HepG2 (cell line): Measurements from ENCODE around the gene CACNA2D3. TPM values are rescaled to one million over a fixed set of nuclear protein-coding genes. Genes with fewer than 3 reads are reported as not detected.

Experiments used
- ATAC-seq: fragments of 200-7000 bp; cut with Tn5 transposase; 3 replicates; pipeline ENCODE4 v1.9.1; 2020; ENCODE audit warnings: mild to moderate bottlenecking, moderate library complexity
- BruUV-seq: library from RNA; stranded (reverse); fragments of 400-500 nt; replicated peaks from 2 replicates; lab custom pipeline; 2021; lab: Mats Ljungman, UMichigan
- CTCF ChIA-PET: fragments of 300-600 bp; formaldehyde crosslinking; extraction: SDS; loops from one replicate; lab custom pipeline; 2021; ENCODE audit warnings: low total read pairs, inconsistent platforms, low intra/inter-chr PET ratio; lab: Yijun Ruan, JAX
- POLR2A ChIA-PET: fragments of 350-600 bp; sonication (Branson Sonifier 250); formaldehyde crosslinking; loops from one replicate; lab custom pipeline; 2020; ENCODE audit warnings: antibody characterized with exemption, inconsistent platforms; lab: Yijun Ruan, JAX
- DNase-seq: peaks from one replicate; pipeline ENCODE4 v3.0.0-alpha.2; 2015; ENCODE audit warnings: low spot score
- FAIRE-seq: peaks from 3 replicates; lab custom pipeline; 2011; peaks lifted over from hg19 to GRCh38; lab: Jason Lieb, UNC
- H2AFZ ChIP-seq: one replicate; pipeline ENCODE4 v1.6.1; 2011; ENCODE audit warnings: low read length, inconsistent platforms
- H3K27ac ChIP-seq: fragments of 300-600 bp; 3 replicates; pipeline ENCODE4 v1.8.0; 2011; ENCODE audit warnings: mixed run types, mild to moderate bottlenecking, mixed read lengths, low read length, inconsistent platforms; ENCODE audit not compliant: insufficient read depth; ENCODE audit errors: extremely low read length
- H3K27me3 ChIP-seq, 2 experiments: fragments of 200-600 bp in 1 of 2; 2 replicates in 1 of 2; 3 replicates in 1 of 2; pipeline versions ENCODE4 v1.6.0 to v1.8.0; 2011; ENCODE audit warnings: low read length in 2 of 2, mild to moderate bottlenecking in 2 of 2, moderate library complexity in 2 of 2, inconsistent platforms in 1 of 2; ENCODE audit not compliant: insufficient read depth in 2 of 2, control insufficient read depth in 1 of 2
- H3K36me3 ChIP-seq, 2 experiments: fragments of 200-600 bp in 1 of 2; replicated peaks in 1 of 2; 2 replicates in 1 of 2; 3 replicates in 1 of 2; pipeline versions ENCODE4 v1.5.1 to v1.8.0; 2011; ENCODE audit warnings: low read length in 2 of 2, inconsistent platforms in 1 of 2; ENCODE audit not compliant: insufficient read depth in 2 of 2, control insufficient read depth in 1 of 2
- H3K4me1 ChIP-seq: 2 replicates; pipeline ENCODE4 v1.5.1; 2012; ENCODE audit warnings: low read length, inconsistent platforms; ENCODE audit not compliant: insufficient read depth
- H3K4me2 ChIP-seq: 2 replicates; pipeline ENCODE4 v1.6.0; 2011; ENCODE audit warnings: low read depth, low read length, inconsistent platforms
- H3K4me3 ChIP-seq, 3 experiments: fragments of 200-600 bp in 1 of 3; sonication (generic), shearing (Covaris generic) in 1 of 3; replicated peaks in 1 of 3; 2 replicates each; pipeline ENCODE4 v1.5.1; 2011 to 2016; ENCODE audit warnings: low read length in 3 of 3, inconsistent platforms in 2 of 3, low read depth in 2 of 3, mild to moderate bottlenecking in 2 of 3, control low read depth in 1 of 3, mixed read lengths in 1 of 3; ENCODE audit not compliant: insufficient read depth in 1 of 3
- H3K79me2 ChIP-seq: one replicate; pipeline ENCODE4 v1.6.1; 2011; ENCODE audit warnings: low read length, inconsistent platforms; ENCODE audit not compliant: insufficient read depth
- H3K9ac ChIP-seq: 2 replicates; pipeline ENCODE4 v1.6.0; 2011; ENCODE audit warnings: mild to moderate bottlenecking, low read depth, low read length, inconsistent platforms; ENCODE audit not compliant: insufficient read depth
- H3K9me3 ChIP-seq: 2 replicates; pipeline ENCODE4 v1.5.1; 2012; ENCODE audit warnings: mild to moderate bottlenecking, low read length
- H4K20me1 ChIP-seq: 2 replicates; pipeline ENCODE4 v1.6.0; 2011; ENCODE audit warnings: inconsistent platforms, mild to moderate bottlenecking, low read length, moderate library complexity; ENCODE audit not compliant: insufficient read depth
- DPF2 ChIP-seq: sonication (generic); formaldehyde crosslinking; IDR thresholded peaks from 2 replicates; pipeline ENCODE4 v1.4.0; 2020; ENCODE audit warnings: mild to moderate bottlenecking, low read depth, missing genetic modification reagents, borderline replicate concordance
- FOXP4 ChIP-seq: sonication (generic); formaldehyde crosslinking; IDR thresholded peaks from 2 replicates; pipeline ENCODE4 v1.4.0; 2020; ENCODE audit warnings: missing genetic modification reagents
- GMEB1 ChIP-seq: sonication (generic); formaldehyde crosslinking; IDR thresholded peaks from 2 replicates; pipeline ENCODE4 v1.5.1; 2020; ENCODE audit warnings: missing genetic modification reagents, mild to moderate bottlenecking, borderline replicate concordance
- HCFC1 ChIP-seq: fragments of 150-350 bp; IDR thresholded peaks from 2 replicates; pipeline ENCODE4 v1.6.1; 2014; ENCODE audit warnings: low read depth, low read length
- HOXA5 ChIP-seq: sonication (generic); formaldehyde crosslinking; IDR thresholded peaks from 2 replicates; pipeline ENCODE4 v1.4.0; 2020; ENCODE audit warnings: missing genetic modification reagents
- MAFK ChIP-seq, 2 experiments: IDR thresholded peaks in 1 of 2; conservative IDR thresholded peaks in 1 of 2; 2 replicates each; pipeline ENCODE4 v1.6.1; 2011; ENCODE audit warnings: improper control_type of control experiment in 2 of 2, low read length in 2 of 2
- NFRKB ChIP-seq: fragments of 450-650 bp; IDR thresholded peaks from 2 replicates; pipeline ENCODE4 v1.6.1; 2017
- SETDB1 ChIP-seq: sonication (generic); formaldehyde crosslinking; IDR thresholded peaks from 2 replicates; pipeline ENCODE4 v1.5.1; 2020; ENCODE audit warnings: missing genetic modification reagents, mild to moderate bottlenecking, borderline replicate concordance
- ZBTB7A ChIP-seq: sonication (generic); formaldehyde crosslinking; IDR thresholded peaks from 2 replicates; pipeline ENCODE4 v1.8.0; 2022; ENCODE audit warnings: mild to moderate bottlenecking, missing genetic modification reagents
- ZNF225 ChIP-seq: sonication (generic); formaldehyde crosslinking; IDR thresholded peaks from 2 replicates; pipeline ENCODE4 v1.4.0; 2020; ENCODE audit warnings: mild to moderate bottlenecking, missing genetic modification reagents
- ZNF234 ChIP-seq: sonication (generic); formaldehyde crosslinking; conservative IDR thresholded peaks from 2 replicates; pipeline ENCODE4 v1.5.1; 2020; ENCODE audit warnings: mild to moderate bottlenecking, missing genetic modification reagents
- ZNF333 ChIP-seq: sonication (generic); formaldehyde crosslinking; IDR thresholded peaks from 2 replicates; pipeline ENCODE4 v1.4.0; 2020; ENCODE audit warnings: mild to moderate bottlenecking, missing genetic modification reagents, borderline replicate concordance
- ZNF800 ChIP-seq: sonication (generic); formaldehyde crosslinking; IDR thresholded peaks from 2 replicates; pipeline ENCODE4 v1.4.0; 2020; ENCODE audit warnings: missing genetic modification reagents
- ZNF839 ChIP-seq: sonication (generic); formaldehyde crosslinking; IDR thresholded peaks from 2 replicates; pipeline ENCODE4 v1.4.0; 2020; ENCODE audit warnings: missing genetic modification reagents, mild to moderate bottlenecking, borderline replicate concordance
- WGBS: methylation state at CpG from one replicate; pipeline ENCODE4 v1.1.6; 2017; ENCODE audit warnings: low lambda C conversion rate; 5-methylcytosine and 5-hydroxymethylcytosine counted together
- in situ Hi-C: cut with HindIII; loops from 2 replicates; pipeline ENCODE4 v1.10.0; 2017; ENCODE audit warnings: low pct_unique_long_range_greater_than_20kb; ENCODE audit not compliant: extremely low pct_ligation_motif_present
- intact Hi-C: fragments of 100-400 bp; cut with micrococcal nuclease; formaldehyde crosslinking; loops from one replicate; pipeline ENCODE4 v1.10.0; 2022; ENCODE audit not compliant: unreplicated experiment
- polyA plus RNA-seq, 8 experiments: library from polyadenylated mRNA; depleted of rRNA in 3 of 8; stranded (reverse) in 7 of 8; unstranded in 1 of 8; fragments of >200 nt; fragmentation: Illumina TruSeq in 4 of 8; extraction: Trizol in 4 of 8; gene quantifications; 2 replicates each; pipeline versions ENCODE4 v1.2.1 to v1.2.3, GENCODE V29; 2011 to 2016; ENCODE audit warnings: low read depth in 4 of 8, missing spikeins in 1 of 8, mixed read lengths in 1 of 8; ENCODE audit not compliant: insufficient read depth in 1 of 8
- total RNA-seq, 5 experiments: library from RNA; depleted of rRNA; stranded (reverse); fragments of >200 nt; fragmentation: Illumina TruSeq; extraction: Trizol; gene quantifications; 2 replicates each; pipeline ENCODE4 v1.2.3, GENCODE V29; 2016; ENCODE audit warnings: low read depth in 1 of 5

CACNA2D3 gene
- total and polyA plus RNA-seq, 2 of the 13 experiments (the other 11 are each of a cell fraction or from before 2014, with no cell fraction given): not detected

- FAIRE-seq: no peak
- Histone ChIP-seq H3K36me3 (no peaks in the 10 kb centered on the region), H4K20me1 (no peaks in the 10 kb centered on the region), H3K79me2 (no peaks in the 10 kb centered on the region), H3K4me2 (no peak overlapping the region), H3K9ac (no peak overlapping the region), H3K4me1 (no peaks in the 10 kb centered on the region), H3K27ac (no peak overlapping the region)
- DNase-seq: no peak
- TF ChIP-seq ZNF839 (CRISPR knock-in tag) (no peak), ZNF234 (no peak), MAFK (conservative IDR thresholded peaks at IDR 0.05 in 1 of 2, IDR thresholded peaks at IDR 0.05 in 1 of 2; ENCODE audit: low read length in 2 of 2) (no peak), HOXA5 (CRISPR knock-in tag) (no peak)
- TF ChIP-seq, all 625 proteins: peak for 0
- H3K9me3 ChIP-seq: no peaks in the 10 kb centered on the region
- intact Hi-C loops (no loop called here), in situ Hi-C loops (no loop called here)
- no peaks in the 10 kb centered on the region for H3K27me3 ChIP-seq
- no peak overlapping the region for H2AFZ ChIP-seq
- BruUV-seq: no TSS peak
- no peak overlapping the region for H3K4me3 ChIP-seq
- ChIA-PET POLR2A (no interaction called here), CTCF (no interaction called here)
- ATAC-seq: no peak
- WGBS: 0% methylated on average over 1 of the region's 2 CpGs
Measured at GRCh38 chr3:54165865-54166264, 43.5 kb downstream of the CACNA2D3 start.

GRCh38 chr3:54167999-54168398 lies 45.6 kb downstream of the CACNA2D3 start:
- intact Hi-C loops (no loop called here), in situ Hi-C loops (no loop called here)
- no peaks in the 10 kb centered on the region for H4K20me1 ChIP-seq
- no peaks in the 10 kb centered on the region for H3K9me3 ChIP-seq
- FAIRE-seq (no peak), DNase-seq (no peak), ATAC-seq (no peak)
- ChIA-PET CTCF (no interaction called here), POLR2A (no interaction called here)
- BruUV-seq: no TSS peak
- H3K27me3 ChIP-seq: no peaks in the 10 kb centered on the region
- no peak overlapping the region for H3K4me3 ChIP-seq
- H3K4me2 ChIP-seq: no peak overlapping the region
- H3K4me1 ChIP-seq: no peaks in the 10 kb centered on the region
- 6% methylated on average over 1 of the region's 1 CpG for WGBS
- H3K36me3 ChIP-seq: no peaks in the 10 kb centered on the region
- no peak overlapping the region for H3K9ac ChIP-seq
- H3K27ac ChIP-seq: no peak overlapping the region
- no peak overlapping the region for H2AFZ ChIP-seq
- no peaks in the 10 kb centered on the region for H3K79me2 ChIP-seq
- TF ChIP-seq SETDB1 (CRISPR knock-in tag) (no peak), FOXP4 (CRISPR knock-in tag) (no peak), ZBTB7A (CRISPR knock-in tag) (no peak), NFRKB (no peak), ZNF800 (CRISPR knock-in tag) (no peak), ZNF333 (CRISPR knock-in tag) (no peak), GMEB1 (CRISPR knock-in tag) (no peak), ZNF225 (no peak), HCFC1 (no peak), DPF2 (no peak)
